NT2/D1 (cell line): Measurements from ENCODE around the gene NEK10.

Experiments
- DNase-seq: peaks from one replicate; pipeline ENCODE4 v3.0.0-alpha.2; 2011; ENCODE audit warnings: low read depth, low spot score
- H3K27me3 ChIP-seq: 2 replicates; pipeline ENCODE4 v1.6.0; 2011; ENCODE audit warnings: mild to moderate bottlenecking; ENCODE audit not compliant: insufficient read length, insufficient read depth
- H3K36me3 ChIP-seq: 2 replicates; pipeline ENCODE4 v1.6.1; 2011; ENCODE audit warnings: mild to moderate bottlenecking, low read length, mixed read lengths; ENCODE audit not compliant: insufficient read depth, insufficient read length
- H3K4me1 ChIP-seq: 2 replicates; pipeline ENCODE4 v1.5.1; 2011; ENCODE audit not compliant: insufficient read depth, insufficient read length
- H3K4me3 ChIP-seq: 2 replicates; pipeline ENCODE4 v1.5.1; 2011; ENCODE audit warnings: low read depth; ENCODE audit not compliant: insufficient read length
- H3K9ac ChIP-seq: 2 replicates; pipeline ENCODE4 v1.6.0; 2011; ENCODE audit warnings: low read depth; ENCODE audit not compliant: insufficient read length
- H3K9me3 ChIP-seq: 2 replicates; pipeline ENCODE4 v1.5.1; 2011; ENCODE audit warnings: mild to moderate bottlenecking, low read length; ENCODE audit not compliant: insufficient read depth
- SUZ12 ChIP-seq: IDR thresholded peaks from 2 replicates; pipeline ENCODE4 v1.6.1; 2011; ENCODE audit not compliant: insufficient read length, insufficient read depth; ENCODE audit errors: extremely low read depth
- YY1 ChIP-seq: IDR thresholded peaks from 2 replicates; pipeline ENCODE4 v1.6.1; 2011; ENCODE audit not compliant: insufficient read length, insufficient read depth
- ZNF274 ChIP-seq: IDR thresholded peaks from 2 replicates; pipeline ENCODE4 v1.6.1; 2011; ENCODE audit warnings: mild to moderate bottlenecking, low read depth, low read length

Gene NEK10

GRCh38 chr3:27253831-27254230, 115.4 kb downstream of the NEK10 start:
- Histone ChIP-seq H3K4me3 (no peak overlapping the region), H3K9me3 (no peaks in the 10 kb centered on the region), H3K4me1 (no peaks in the 10 kb centered on the region), H3K9ac (no peak overlapping the region), H3K27me3 (no peaks in the 10 kb centered on the region), H3K36me3 (no peaks in the 10 kb centered on the region)
- peak; percentile 16 for DNase-seq
- TF ChIP-seq ZNF274 (no peak), YY1 (no peak), SUZ12 (no peak)

GRCh38 chr3:27253391-27253790, 115.8 kb downstream of the NEK10 start:
- TF ChIP-seq YY1 = no peak
- no peaks in the 10 kb centered on the region for H3K27me3 ChIP-seq
- no peak overlapping the region for H3K9ac ChIP-seq
- DNase-seq = no peak
- no peaks in the 10 kb centered on the region for H3K36me3 ChIP-seq
- no peak overlapping the region for H3K4me3 ChIP-seq
- H3K4me1 ChIP-seq = no peaks in the 10 kb centered on the region
- H3K9me3 ChIP-seq = no peaks in the 10 kb centered on the region

- no peaks in the 10 kb centered on the region for H3K36me3 ChIP-seq
- no peak for TF ChIP-seq ZNF274
- TF ChIP-seq YY1 = no peak
- no peak for TF ChIP-seq SUZ12
- no peaks in the 10 kb centered on the region for H3K9me3 ChIP-seq
- DNase-seq = no peak
- H3K4me3 ChIP-seq = no peak overlapping the region
- H3K9ac ChIP-seq = no peak overlapping the region
- H3K27me3 ChIP-seq = no peaks in the 10 kb centered on the region
- H3K4me1 ChIP-seq = no peaks in the 10 kb centered on the region
Measured at GRCh38 chr3:27252646-27253045, 116.5 kb downstream of the NEK10 start.

- no peak for DNase-seq
- H3K36me3 ChIP-seq = no peaks in the 10 kb centered on the region
- no peaks in the 10 kb centered on the region for H3K27me3 ChIP-seq
- no peak overlapping the region for H3K4me3 ChIP-seq
- peaks cover 11% of the 10 kb centered on the region; the same call in 1 of the 2 replicates for H3K9me3 ChIP-seq
- no peak overlapping the region for H3K9ac ChIP-seq
- TF ChIP-seq ZNF274 (no peak), SUZ12 (no peak), YY1 (no peak)
- no peaks in the 10 kb centered on the region for H3K4me1 ChIP-seq
Measured at GRCh38 chr3:27244374-27244773, 124.8 kb downstream of the NEK10 start.

- Histone ChIP-seq H3K4me1 (no peaks in the 10 kb centered on the region), H3K9ac (no peak overlapping the region), H3K9me3 (peaks cover 37% of the 10 kb centered on the region), H3K27me3 (no peaks in the 10 kb centered on the region), H3K36me3 (no peaks in the 10 kb centered on the region), H3K4me3 (no peak overlapping the region)
- TF ChIP-seq SUZ12 = no peak
- TF ChIP-seq YY1 = no peak
- TF ChIP-seq ZNF274 = no peak
- no peak for DNase-seq
Measured at GRCh38 chr3:27239951-27240350, 129.2 kb downstream of the NEK10 start.

GRCh38 chr3:27228805-27229204, 140.4 kb downstream of the NEK10 start:
- H3K4me3 ChIP-seq = no peak overlapping the region
- no peak for TF ChIP-seq SUZ12
- TF ChIP-seq ZNF274 = no peak
- TF ChIP-seq YY1 = no peak
- peaks cover 3% of the 10 kb centered on the region; the same call in 1 of the 2 replicates for H3K9me3 ChIP-seq
- H3K27me3 ChIP-seq = no peaks in the 10 kb centered on the region
- peak; percentile 49 for DNase-seq
- H3K4me1 ChIP-seq = no peaks in the 10 kb centered on the region
- no peaks in the 10 kb centered on the region for H3K36me3 ChIP-seq
- H3K9ac ChIP-seq = no peak overlapping the region

GRCh38 chr3:27224197-27224596, 145.0 kb downstream of the NEK10 start:
- TF ChIP-seq SUZ12 (no peak), YY1 (no peak), ZNF274 (no peak)
- no peak overlapping the region for H3K9ac ChIP-seq
- H3K9me3 ChIP-seq = no peaks in the 10 kb centered on the region
- DNase-seq = no peak
- no peaks in the 10 kb centered on the region for H3K4me1 ChIP-seq
- no peaks in the 10 kb centered on the region for H3K36me3 ChIP-seq
- no peak overlapping the region for H3K4me3 ChIP-seq
- H3K27me3 ChIP-seq = no peaks in the 10 kb centered on the region
